HL-60 (cell line): ENCODE measurements around the gene OR9G1. TPM values are rescaled to one million over a fixed set of nuclear protein-coding genes. Genes with fewer than 3 reads are reported as not detected.

Source experiments
- DNase-seq, 2 experiments: peaks; one replicate each; pipeline ENCODE4 v3.0.0-alpha.2; 2010 to 2020; ENCODE audit warnings: low read depth in 1 of 2, low spot score in 1 of 2
- H3K27ac ChIP-seq: fragments of 250-450 bp; sonication (Bioruptor Pico); replicated peaks from 2 replicates; pipeline ENCODE4 v1.5.1; 2020; ENCODE audit warnings: mild to moderate bottlenecking, moderate library complexity
- H3K27me3 ChIP-seq: fragments of 250-450 bp; sonication (Bioruptor Pico); 2 replicates; pipeline ENCODE4 v1.5.1; 2021; ENCODE audit warnings: mild to moderate bottlenecking, moderate library complexity; ENCODE audit not compliant: insufficient read depth, poor library complexity, severe bottlenecking
- H3K4me3 ChIP-seq: replicated peaks from 2 replicates; pipeline ENCODE4 v1.5.1; 2011; ENCODE audit warnings: mild to moderate bottlenecking, control low read depth, low read length; ENCODE audit not compliant: insufficient read depth
- GABPA ChIP-seq: IDR thresholded peaks from 2 replicates; pipeline ENCODE4 v1.6.1; 2012; ENCODE audit warnings: low read depth
- POLR2AphosphoS5 ChIP-seq: IDR thresholded peaks from 2 replicates; pipeline ENCODE4 v1.6.1; 2012; ENCODE audit warnings: low read depth
- SPI1 ChIP-seq: IDR thresholded peaks from 2 replicates; pipeline ENCODE4 v1.6.1; 2012; ENCODE audit warnings: low read depth, mild to moderate bottlenecking, borderline replicate concordance
- microRNA-seq: library from miRNA; unstranded; fragments of <30 nt; microRNA quantifications from one replicate; pipeline ENCODE4, GENCODE V29; 2018
- TF ChIP-seq, protein P1 (sequence below): IDR thresholded peaks from one replicate; pipeline ENCODE4 v1.5.1; 2011; ENCODE audit warnings: low read length, control low read depth, inconsistent platforms; ENCODE audit not compliant: insufficient read depth
- TF ChIP-seq, protein P2 (sequence below): IDR thresholded peaks from 2 replicates; pipeline ENCODE4 v1.6.1; 2012; ENCODE audit warnings: low read depth; ENCODE audit not compliant: insufficient replicate concordance

OR9G1 gene

DNA sequence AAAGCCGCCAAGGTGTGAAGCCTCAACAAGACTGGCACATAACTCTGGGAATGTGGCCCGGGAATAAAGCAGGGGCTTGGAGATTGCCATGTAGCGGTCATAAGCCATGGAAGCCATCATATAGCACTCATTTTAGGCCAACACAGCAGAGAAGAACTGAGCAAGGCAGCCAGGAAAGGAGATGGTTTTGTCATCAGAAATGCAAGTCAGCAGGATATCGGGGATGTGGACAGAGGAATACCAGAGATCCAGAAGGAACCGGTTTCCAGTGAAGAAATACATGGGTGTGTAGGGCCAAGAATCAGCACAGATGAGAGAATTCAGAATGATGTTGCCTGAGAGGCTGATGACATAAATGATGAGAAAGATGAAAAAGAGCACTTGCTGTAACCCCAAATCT, 52.6 kb downstream of the OR9G1 start:
- TF ChIP-seq, protein P1, sequence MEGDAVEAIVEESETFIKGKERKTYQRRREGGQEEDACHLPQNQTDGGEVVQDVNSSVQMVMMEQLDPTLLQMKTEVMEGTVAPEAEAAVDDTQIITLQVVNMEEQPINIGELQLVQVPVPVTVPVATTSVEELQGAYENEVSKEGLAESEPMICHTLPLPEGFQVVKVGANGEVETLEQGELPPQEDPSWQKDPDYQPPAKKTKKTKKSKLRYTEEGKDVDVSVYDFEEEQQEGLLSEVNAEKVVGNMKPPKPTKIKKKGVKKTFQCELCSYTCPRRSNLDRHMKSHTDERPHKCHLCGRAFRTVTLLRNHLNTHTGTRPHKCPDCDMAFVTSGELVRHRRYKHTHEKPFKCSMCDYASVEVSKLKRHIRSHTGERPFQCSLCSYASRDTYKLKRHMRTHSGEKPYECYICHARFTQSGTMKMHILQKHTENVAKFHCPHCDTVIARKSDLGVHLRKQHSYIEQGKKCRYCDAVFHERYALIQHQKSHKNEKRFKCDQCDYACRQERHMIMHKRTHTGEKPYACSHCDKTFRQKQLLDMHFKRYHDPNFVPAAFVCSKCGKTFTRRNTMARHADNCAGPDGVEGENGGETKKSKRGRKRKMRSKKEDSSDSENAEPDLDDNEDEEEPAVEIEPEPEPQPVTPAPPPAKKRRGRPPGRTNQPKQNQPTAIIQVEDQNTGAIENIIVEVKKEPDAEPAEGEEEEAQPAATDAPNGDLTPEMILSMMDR = no peak
- TF ChIP-seq POLR2AphosphoS5 = no peak
- no peak for TF ChIP-seq SPI1
- TF ChIP-seq GABPA = no peak
- TF ChIP-seq, protein P2, sequence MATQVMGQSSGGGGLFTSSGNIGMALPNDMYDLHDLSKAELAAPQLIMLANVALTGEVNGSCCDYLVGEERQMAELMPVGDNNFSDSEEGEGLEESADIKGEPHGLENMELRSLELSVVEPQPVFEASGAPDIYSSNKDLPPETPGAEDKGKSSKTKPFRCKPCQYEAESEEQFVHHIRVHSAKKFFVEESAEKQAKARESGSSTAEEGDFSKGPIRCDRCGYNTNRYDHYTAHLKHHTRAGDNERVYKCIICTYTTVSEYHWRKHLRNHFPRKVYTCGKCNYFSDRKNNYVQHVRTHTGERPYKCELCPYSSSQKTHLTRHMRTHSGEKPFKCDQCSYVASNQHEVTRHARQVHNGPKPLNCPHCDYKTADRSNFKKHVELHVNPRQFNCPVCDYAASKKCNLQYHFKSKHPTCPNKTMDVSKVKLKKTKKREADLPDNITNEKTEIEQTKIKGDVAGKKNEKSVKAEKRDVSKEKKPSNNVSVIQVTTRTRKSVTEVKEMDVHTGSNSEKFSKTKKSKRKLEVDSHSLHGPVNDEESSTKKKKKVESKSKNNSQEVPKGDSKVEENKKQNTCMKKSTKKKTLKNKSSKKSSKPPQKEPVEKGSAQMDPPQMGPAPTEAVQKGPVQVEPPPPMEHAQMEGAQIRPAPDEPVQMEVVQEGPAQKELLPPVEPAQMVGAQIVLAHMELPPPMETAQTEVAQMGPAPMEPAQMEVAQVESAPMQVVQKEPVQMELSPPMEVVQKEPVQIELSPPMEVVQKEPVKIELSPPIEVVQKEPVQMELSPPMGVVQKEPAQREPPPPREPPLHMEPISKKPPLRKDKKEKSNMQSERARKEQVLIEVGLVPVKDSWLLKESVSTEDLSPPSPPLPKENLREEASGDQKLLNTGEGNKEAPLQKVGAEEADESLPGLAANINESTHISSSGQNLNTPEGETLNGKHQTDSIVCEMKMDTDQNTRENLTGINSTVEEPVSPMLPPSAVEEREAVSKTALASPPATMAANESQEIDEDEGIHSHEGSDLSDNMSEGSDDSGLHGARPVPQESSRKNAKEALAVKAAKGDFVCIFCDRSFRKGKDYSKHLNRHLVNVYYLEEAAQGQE = no peak
- Histone ChIP-seq H3K27ac (no peak overlapping the region), H3K4me3 (no peak overlapping the region), H3K27me3 (peaks cover 2% of the 10 kb centered on the region)
- DNase-seq = no peak

Small RNA genes within 50 kb of the gene (microRNA-seq; reads per million reads assigned to microRNA genes)
- not detected for gene MIR6128
